Measurements from ENCODE around the gene BMPR1A. TPM values are rescaled to one million over a fixed set of nuclear protein-coding genes. Genes with fewer than 3 reads are reported as not detected.

Gene BMPR1A
- total RNA-seq, 1 experiment from 2014 or later = 94.3 TPM

DNA sequence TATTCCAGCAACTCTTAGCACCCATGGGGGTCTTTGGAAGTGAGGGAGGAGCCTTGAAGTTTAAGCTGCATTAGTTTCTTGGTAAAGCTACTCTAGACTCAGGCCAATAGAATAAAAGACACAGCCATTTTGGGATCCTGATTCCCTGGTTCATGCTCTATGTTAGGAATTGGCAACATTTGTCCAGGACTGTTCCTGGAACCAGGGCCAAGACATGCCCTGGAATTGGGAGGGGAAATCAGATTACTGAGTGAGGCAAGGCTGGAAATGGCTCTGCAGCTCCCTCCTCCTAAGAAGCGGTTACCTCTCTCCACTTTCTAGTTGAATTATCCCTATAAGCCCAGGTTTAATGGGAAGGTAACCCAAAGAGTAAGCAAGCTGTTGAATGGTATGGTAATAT is 14.2 kb upstream of the BMPR1A start:
- intact Hi-C loops (cut with micrococcal nuclease; ENCODE audit: unreplicated experiment) (no loop called here), in situ Hi-C loops (cut with HindIII; ENCODE audit: low pct_unique_long_range_greater_than_20kb, low sequenced_read_pairs) (no loop called here)
- no TSS peak for BruUV-seq (replicated peaks)
- H3K36me3 ChIP-seq (ENCODE audit: control insufficient read depth, insufficient read depth, low read length) = no peaks in the 10 kb centered on the region
- H3K4me3 ChIP-seq (ENCODE audit: low read depth in 2 of 2, low read length in 2 of 2) = no peak overlapping the region
- no peak overlapping the region for H3K27ac ChIP-seq (ENCODE audit: low read length)
- no peaks in the 10 kb centered on the region for H3K9me3 ChIP-seq (ENCODE audit: control insufficient read depth, insufficient read depth, low read depth, low read length)
- TF ChIP-seq, protein P1, sequence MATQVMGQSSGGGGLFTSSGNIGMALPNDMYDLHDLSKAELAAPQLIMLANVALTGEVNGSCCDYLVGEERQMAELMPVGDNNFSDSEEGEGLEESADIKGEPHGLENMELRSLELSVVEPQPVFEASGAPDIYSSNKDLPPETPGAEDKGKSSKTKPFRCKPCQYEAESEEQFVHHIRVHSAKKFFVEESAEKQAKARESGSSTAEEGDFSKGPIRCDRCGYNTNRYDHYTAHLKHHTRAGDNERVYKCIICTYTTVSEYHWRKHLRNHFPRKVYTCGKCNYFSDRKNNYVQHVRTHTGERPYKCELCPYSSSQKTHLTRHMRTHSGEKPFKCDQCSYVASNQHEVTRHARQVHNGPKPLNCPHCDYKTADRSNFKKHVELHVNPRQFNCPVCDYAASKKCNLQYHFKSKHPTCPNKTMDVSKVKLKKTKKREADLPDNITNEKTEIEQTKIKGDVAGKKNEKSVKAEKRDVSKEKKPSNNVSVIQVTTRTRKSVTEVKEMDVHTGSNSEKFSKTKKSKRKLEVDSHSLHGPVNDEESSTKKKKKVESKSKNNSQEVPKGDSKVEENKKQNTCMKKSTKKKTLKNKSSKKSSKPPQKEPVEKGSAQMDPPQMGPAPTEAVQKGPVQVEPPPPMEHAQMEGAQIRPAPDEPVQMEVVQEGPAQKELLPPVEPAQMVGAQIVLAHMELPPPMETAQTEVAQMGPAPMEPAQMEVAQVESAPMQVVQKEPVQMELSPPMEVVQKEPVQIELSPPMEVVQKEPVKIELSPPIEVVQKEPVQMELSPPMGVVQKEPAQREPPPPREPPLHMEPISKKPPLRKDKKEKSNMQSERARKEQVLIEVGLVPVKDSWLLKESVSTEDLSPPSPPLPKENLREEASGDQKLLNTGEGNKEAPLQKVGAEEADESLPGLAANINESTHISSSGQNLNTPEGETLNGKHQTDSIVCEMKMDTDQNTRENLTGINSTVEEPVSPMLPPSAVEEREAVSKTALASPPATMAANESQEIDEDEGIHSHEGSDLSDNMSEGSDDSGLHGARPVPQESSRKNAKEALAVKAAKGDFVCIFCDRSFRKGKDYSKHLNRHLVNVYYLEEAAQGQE (IDR thresholded peaks at IDR 0.05; ENCODE audit: insufficient read depth in 1 of 2, low read depth in 2 of 2, low read length in 1 of 2) = no peak
- no peak for TF ChIP-seq SIN3A (IDR thresholded peaks at IDR 0.05; ENCODE audit: borderline replicate concordance, insufficient read depth, low read depth, low read length)
- TF ChIP-seq POLR2AphosphoS5 (IDR thresholded peaks at IDR 0.05; ENCODE audit: low read depth, low read length) = no peak
- no peak for TF ChIP-seq TCF7L2 (IDR thresholded peaks at IDR 0.05; ENCODE audit: low read depth, low read length)
- TF ChIP-seq, protein P2, sequence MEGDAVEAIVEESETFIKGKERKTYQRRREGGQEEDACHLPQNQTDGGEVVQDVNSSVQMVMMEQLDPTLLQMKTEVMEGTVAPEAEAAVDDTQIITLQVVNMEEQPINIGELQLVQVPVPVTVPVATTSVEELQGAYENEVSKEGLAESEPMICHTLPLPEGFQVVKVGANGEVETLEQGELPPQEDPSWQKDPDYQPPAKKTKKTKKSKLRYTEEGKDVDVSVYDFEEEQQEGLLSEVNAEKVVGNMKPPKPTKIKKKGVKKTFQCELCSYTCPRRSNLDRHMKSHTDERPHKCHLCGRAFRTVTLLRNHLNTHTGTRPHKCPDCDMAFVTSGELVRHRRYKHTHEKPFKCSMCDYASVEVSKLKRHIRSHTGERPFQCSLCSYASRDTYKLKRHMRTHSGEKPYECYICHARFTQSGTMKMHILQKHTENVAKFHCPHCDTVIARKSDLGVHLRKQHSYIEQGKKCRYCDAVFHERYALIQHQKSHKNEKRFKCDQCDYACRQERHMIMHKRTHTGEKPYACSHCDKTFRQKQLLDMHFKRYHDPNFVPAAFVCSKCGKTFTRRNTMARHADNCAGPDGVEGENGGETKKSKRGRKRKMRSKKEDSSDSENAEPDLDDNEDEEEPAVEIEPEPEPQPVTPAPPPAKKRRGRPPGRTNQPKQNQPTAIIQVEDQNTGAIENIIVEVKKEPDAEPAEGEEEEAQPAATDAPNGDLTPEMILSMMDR (IDR thresholded peaks at IDR 0.05) = no peak
- DNase-seq (ENCODE audit: low read depth, low spot score) = no peak
- POLR2A ChIA-PET = interaction anchor here (0.5 to 1.1 kb wide), 2 partner anchors 112 to 116 kb away, joined by 3 read pairs; no protein-coding TSS in a partner anchor
- H3K27me3 ChIP-seq (ENCODE audit: control insufficient read depth, insufficient read depth, low read length) = no peaks in the 10 kb centered on the region
- no peak for ATAC-seq
- CTCF ChIA-PET = no interaction called here
- H3K4me1 ChIP-seq (ENCODE audit: control insufficient read depth, insufficient read depth, low read length) = no peaks in the 10 kb centered on the region

DNA sequence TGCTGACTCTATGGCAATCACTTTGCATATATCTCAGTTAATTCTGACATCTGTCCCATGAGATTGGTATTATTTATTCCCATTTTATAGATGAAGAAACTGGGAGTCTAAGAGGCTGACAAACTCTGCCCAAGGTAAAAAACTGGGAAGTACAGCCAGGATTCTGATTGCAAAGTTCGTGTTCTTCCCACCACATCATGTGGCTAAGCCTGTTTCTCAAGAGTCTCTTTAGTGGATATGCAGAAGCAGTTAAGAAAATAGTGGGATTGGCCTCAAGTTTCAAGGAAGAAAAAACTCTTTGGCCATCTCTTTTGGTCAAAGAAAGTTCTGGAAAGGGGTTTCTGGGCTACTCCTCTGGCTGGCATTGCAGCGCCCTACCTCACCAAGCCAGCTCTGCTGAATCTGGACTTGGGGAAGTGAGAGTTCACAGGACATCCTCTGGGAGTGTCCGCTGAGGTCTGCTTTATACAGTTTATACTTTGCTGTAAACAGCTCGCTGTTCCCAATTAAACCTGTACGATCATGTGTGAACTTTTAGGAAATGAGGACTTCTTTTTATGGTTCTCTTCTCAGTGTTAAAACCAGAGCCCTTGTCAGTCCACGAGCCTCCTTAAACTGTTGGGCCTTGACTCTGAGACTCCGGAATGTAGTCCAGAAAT is 12.2 kb upstream of the BMPR1A start:
- ATAC-seq = no peak
- intact Hi-C loops (cut with micrococcal nuclease; ENCODE audit: unreplicated experiment) = no loop called here
- BruUV-seq (replicated peaks) = no TSS peak
- CTCF ChIA-PET = interaction anchor here (0.7 kb wide), 1 partner anchor 13 kb away, joined by 3 read pairs; no protein-coding TSS in a partner anchor
- Histone ChIP-seq H3K27ac (ENCODE audit: low read length) (no peak overlapping the region), H3K36me3 (ENCODE audit: control insufficient read depth, insufficient read depth, low read length) (no peaks in the 10 kb centered on the region), H3K27me3 (ENCODE audit: control insufficient read depth, insufficient read depth, low read length) (no peaks in the 10 kb centered on the region), H3K4me1 (ENCODE audit: control insufficient read depth, insufficient read depth, low read length) (no peaks in the 10 kb centered on the region; the same call in 1 of the 2 replicates), H3K4me3 (ENCODE audit: low read depth in 2 of 2, low read length in 2 of 2) (no peak overlapping the region), H3K9me3 (ENCODE audit: control insufficient read depth, insufficient read depth, low read depth, low read length) (no peaks in the 10 kb centered on the region)
- in situ Hi-C loops (cut with HindIII; ENCODE audit: low pct_unique_long_range_greater_than_20kb, low sequenced_read_pairs) = no loop called here
- no peak for DNase-seq (ENCODE audit: low read depth, low spot score)
- TF ChIP-seq, protein P2 (IDR thresholded peaks at IDR 0.05) = no peak
- TF ChIP-seq, protein P1 (IDR thresholded peaks at IDR 0.05; ENCODE audit: insufficient read depth in 1 of 2, low read depth in 2 of 2, low read length in 1 of 2) = no peak
- TF ChIP-seq SIN3A (IDR thresholded peaks at IDR 0.05; ENCODE audit: borderline replicate concordance, insufficient read depth, low read depth, low read length) (no peak), POLR2AphosphoS5 (IDR thresholded peaks at IDR 0.05; ENCODE audit: low read depth, low read length) (no peak), TCF7L2 (IDR thresholded peaks at IDR 0.05; ENCODE audit: low read depth, low read length) (no peak)
- POLR2A ChIA-PET = no interaction called here

Data from Panc1 (cell line).